ENCODE data around the gene COL9A3. TPM values are rescaled to one million over a fixed set of nuclear protein-coding genes. Genes with fewer than 3 reads are reported as not detected.

COL9A3 gene
- total RNA-seq, 1 donor from 2014 or later = 8.9 TPM

- Mint-ChIP-seq H3K27me3 (ENCODE audit: low read depth) (peaks cover 4% of the 10 kb centered on the region), H3K36me3 (ENCODE audit: low read depth) (no peaks in the 10 kb centered on the region), H3K27ac (ENCODE audit: unreplicated experiment) (no peak overlapping the region), H3K9me3 (ENCODE audit: low read depth) (no peaks in the 10 kb centered on the region), H3K4me3 (ENCODE audit: unreplicated experiment) (no peak overlapping the region), H3K4me1 (ENCODE audit: low read depth) (no peaks in the 10 kb centered on the region)
- no peak for TF ChIP-seq CTCF (IDR thresholded peaks at IDR 0.05)
- DNase-seq (ENCODE audit: low spot score) = no peak
Observed at GRCh38 chr20:62785393-62785792, 31.5 kb upstream of the COL9A3 start.

DNA sequence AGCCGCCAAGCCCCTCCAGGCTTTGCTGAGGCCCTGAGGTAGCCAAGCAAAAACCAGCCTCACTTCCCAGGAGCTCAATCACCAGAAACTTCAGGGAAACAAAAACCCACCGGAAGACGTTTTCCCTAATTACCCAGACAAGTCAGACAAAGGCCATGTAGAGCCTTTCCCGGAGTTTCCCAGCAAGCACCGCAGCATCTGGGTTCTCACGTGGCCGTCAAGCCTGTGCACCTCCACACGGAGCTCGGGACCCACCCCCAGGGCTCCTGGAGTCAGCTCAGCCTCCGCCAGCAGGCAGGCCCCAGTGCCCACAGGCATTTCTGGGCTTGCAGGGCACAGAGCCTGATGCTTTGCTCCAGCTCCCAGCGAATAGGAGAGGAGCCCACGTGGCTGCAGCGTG lies 30.7 kb upstream of the COL9A3 start:
- Mint-ChIP-seq H3K27ac (ENCODE audit: unreplicated experiment) (no peak overlapping the region), H3K27me3 (ENCODE audit: low read depth) (peaks cover 2% of the 10 kb centered on the region), H3K4me3 (ENCODE audit: unreplicated experiment) (no peak overlapping the region), H3K4me1 (ENCODE audit: low read depth) (peaks cover 1% of the 10 kb centered on the region), H3K36me3 (ENCODE audit: low read depth) (no peaks in the 10 kb centered on the region), H3K9me3 (ENCODE audit: low read depth) (no peaks in the 10 kb centered on the region)
- TF ChIP-seq CTCF (IDR thresholded peaks at IDR 0.05) = no peak
- DNase-seq (ENCODE audit: low spot score) = no peak

GRCh38 chr20:62787321-62787720 lies 29.5 kb upstream of the COL9A3 start:
- H3K27me3 Mint-ChIP-seq (ENCODE audit: low read depth) = peaks cover 2% of the 10 kb centered on the region
- no peak for DNase-seq (ENCODE audit: low spot score)
- H3K27ac Mint-ChIP-seq (ENCODE audit: unreplicated experiment) = no peak overlapping the region
- TF ChIP-seq CTCF (IDR thresholded peaks at IDR 0.05) = no peak
- no peaks in the 10 kb centered on the region for H3K36me3 Mint-ChIP-seq (ENCODE audit: low read depth)
- no peaks in the 10 kb centered on the region for H3K9me3 Mint-ChIP-seq (ENCODE audit: low read depth)
- H3K4me3 Mint-ChIP-seq (ENCODE audit: unreplicated experiment) = no peak overlapping the region
- peaks cover 13% of the 10 kb centered on the region for H3K4me1 Mint-ChIP-seq (ENCODE audit: low read depth)

DNA sequence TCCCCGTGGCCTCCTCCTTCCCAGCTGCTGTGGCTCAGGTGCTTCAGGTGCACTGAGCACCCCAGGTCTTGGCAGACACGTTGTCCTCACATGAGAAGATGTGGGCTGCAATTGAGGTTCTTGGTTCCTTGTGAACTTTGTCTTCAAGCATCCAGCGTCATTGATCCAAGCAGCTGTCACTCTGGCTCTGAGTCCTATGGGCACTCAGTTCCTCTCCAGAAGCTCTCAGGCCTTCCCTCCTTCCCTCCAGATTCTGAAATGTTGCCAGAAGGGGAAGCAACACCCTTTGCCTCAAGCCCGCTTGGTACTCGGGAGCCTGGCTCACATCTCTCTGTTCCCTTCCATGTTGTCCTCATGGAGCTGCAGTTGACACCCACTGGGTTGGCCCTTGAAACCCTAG lies 29.0 kb upstream of the COL9A3 start:
- Mint-ChIP-seq H3K36me3 (ENCODE audit: low read depth) (no peaks in the 10 kb centered on the region), H3K4me3 (ENCODE audit: unreplicated experiment) (no peak overlapping the region), H3K27me3 (ENCODE audit: low read depth) (peaks cover 2% of the 10 kb centered on the region), H3K27ac (ENCODE audit: unreplicated experiment) (no peak overlapping the region), H3K9me3 (ENCODE audit: low read depth) (no peaks in the 10 kb centered on the region), H3K4me1 (ENCODE audit: low read depth) (peaks cover 18% of the 10 kb centered on the region)
- no peak for TF ChIP-seq CTCF (IDR thresholded peaks at IDR 0.05)
- DNase-seq (ENCODE audit: low spot score) = no peak

- no peak for TF ChIP-seq CTCF (IDR thresholded peaks at IDR 0.05)
- Mint-ChIP-seq H3K4me3 (ENCODE audit: unreplicated experiment) (no peak overlapping the region), H3K9me3 (ENCODE audit: low read depth) (no peaks in the 10 kb centered on the region), H3K36me3 (ENCODE audit: low read depth) (no peaks in the 10 kb centered on the region), H3K4me1 (ENCODE audit: low read depth) (peaks cover 19% of the 10 kb centered on the region), H3K27ac (ENCODE audit: unreplicated experiment) (no peak overlapping the region), H3K27me3 (ENCODE audit: low read depth) (peaks cover 2% of the 10 kb centered on the region)
- no peak for DNase-seq (ENCODE audit: low spot score)
Observed at GRCh38 chr20:62788607-62789006, 28.2 kb upstream of the COL9A3 start.

Data from chondrocyte (in vitro differentiated cells).